Osteocyte (in vitro differentiated cells): Measurements from ENCODE around the gene CD8B2. TPM values are rescaled to one million over a fixed set of nuclear protein-coding genes. Genes with fewer than 3 reads are reported as not detected.
"Not testable (repeated sequence)": the region's sequence is repeated elsewhere in the genome, so short reads cannot be mapped to it uniquely, and the experiment has no call there.

Experiments
- DNase-seq: peaks from one replicate; pipeline ENCODE4 v3.0.0; 2021; ENCODE audit warnings: mixed read lengths; ENCODE audit not compliant: unreplicated experiment; ENCODE audit errors: extremely low spot score
- H3K27ac Mint-ChIP-seq: one replicate; pipeline ENCODE4 v1.8.0; 2021; ENCODE audit warnings: mild to moderate bottlenecking, mixed read lengths; ENCODE audit not compliant: unreplicated experiment
- H3K27me3 Mint-ChIP-seq: one replicate; pipeline ENCODE4 v1.8.0; 2021; ENCODE audit warnings: mixed read lengths; ENCODE audit not compliant: unreplicated experiment
- H3K36me3 Mint-ChIP-seq: one replicate; pipeline ENCODE4 v1.8.0; 2021; ENCODE audit warnings: mixed read lengths; ENCODE audit not compliant: unreplicated experiment
- H3K4me1 Mint-ChIP-seq: one replicate; pipeline ENCODE4 v1.8.0; 2021; ENCODE audit warnings: mixed read lengths; ENCODE audit not compliant: unreplicated experiment
- H3K4me3 Mint-ChIP-seq: one replicate; pipeline ENCODE4 v1.8.0; 2021; ENCODE audit warnings: mild to moderate bottlenecking, moderate library complexity, mixed read lengths; ENCODE audit not compliant: unreplicated experiment
- H3K9me3 Mint-ChIP-seq: one replicate; pipeline ENCODE4 v1.8.0; 2021; ENCODE audit warnings: mixed read lengths; ENCODE audit not compliant: unreplicated experiment
- total RNA-seq: library from RNA; stranded (reverse); gene quantifications from 2 replicates; pipeline ENCODE4 v1.2.1, GENCODE V29; 2021
- TF ChIP-seq, protein P1 (sequence below): fragments of 200-600 bp; sonication (generic); IDR thresholded peaks from 2 replicates; pipeline ENCODE4 v1.5.0; 2021; ENCODE audit warnings: antibody characterized with exemption, mild to moderate bottlenecking, moderate library complexity

Gene CD8B2
- total RNA-seq, 1 donor from 2014 or later, result not detected

DNA sequence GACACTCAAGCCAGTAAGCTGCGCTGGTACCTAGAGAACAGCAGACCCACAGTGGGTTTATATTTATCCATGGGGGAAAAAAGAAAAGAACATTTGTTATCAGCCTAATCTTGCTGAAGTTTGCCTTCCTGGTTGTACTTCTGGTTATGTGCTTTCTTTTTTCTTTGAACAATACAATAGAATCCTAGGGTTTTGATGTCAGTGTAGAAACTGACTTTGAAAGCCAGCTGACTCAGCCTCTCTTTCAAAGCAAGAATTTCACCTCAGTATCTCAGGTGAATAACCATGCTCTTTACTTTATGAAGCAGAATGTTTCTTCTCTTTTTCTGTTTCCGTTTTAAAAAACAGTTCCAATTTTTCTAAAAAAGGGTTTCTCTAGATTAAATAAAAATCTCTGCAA is 78.4 kb downstream of the CD8B2 start:
- Mint-ChIP-seq H3K27me3 (peaks cover 55% of the 10 kb centered on the region), H3K4me3 (no peak overlapping the region), H3K27ac (no peak overlapping the region), H3K36me3 (no peaks in the 10 kb centered on the region), H3K4me1 (no peaks in the 10 kb centered on the region), H3K9me3 (no peaks in the 10 kb centered on the region)
- DNase-seq, result no peak
- TF ChIP-seq, protein P1, sequence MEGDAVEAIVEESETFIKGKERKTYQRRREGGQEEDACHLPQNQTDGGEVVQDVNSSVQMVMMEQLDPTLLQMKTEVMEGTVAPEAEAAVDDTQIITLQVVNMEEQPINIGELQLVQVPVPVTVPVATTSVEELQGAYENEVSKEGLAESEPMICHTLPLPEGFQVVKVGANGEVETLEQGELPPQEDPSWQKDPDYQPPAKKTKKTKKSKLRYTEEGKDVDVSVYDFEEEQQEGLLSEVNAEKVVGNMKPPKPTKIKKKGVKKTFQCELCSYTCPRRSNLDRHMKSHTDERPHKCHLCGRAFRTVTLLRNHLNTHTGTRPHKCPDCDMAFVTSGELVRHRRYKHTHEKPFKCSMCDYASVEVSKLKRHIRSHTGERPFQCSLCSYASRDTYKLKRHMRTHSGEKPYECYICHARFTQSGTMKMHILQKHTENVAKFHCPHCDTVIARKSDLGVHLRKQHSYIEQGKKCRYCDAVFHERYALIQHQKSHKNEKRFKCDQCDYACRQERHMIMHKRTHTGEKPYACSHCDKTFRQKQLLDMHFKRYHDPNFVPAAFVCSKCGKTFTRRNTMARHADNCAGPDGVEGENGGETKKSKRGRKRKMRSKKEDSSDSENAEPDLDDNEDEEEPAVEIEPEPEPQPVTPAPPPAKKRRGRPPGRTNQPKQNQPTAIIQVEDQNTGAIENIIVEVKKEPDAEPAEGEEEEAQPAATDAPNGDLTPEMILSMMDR, result no peak

DNA sequence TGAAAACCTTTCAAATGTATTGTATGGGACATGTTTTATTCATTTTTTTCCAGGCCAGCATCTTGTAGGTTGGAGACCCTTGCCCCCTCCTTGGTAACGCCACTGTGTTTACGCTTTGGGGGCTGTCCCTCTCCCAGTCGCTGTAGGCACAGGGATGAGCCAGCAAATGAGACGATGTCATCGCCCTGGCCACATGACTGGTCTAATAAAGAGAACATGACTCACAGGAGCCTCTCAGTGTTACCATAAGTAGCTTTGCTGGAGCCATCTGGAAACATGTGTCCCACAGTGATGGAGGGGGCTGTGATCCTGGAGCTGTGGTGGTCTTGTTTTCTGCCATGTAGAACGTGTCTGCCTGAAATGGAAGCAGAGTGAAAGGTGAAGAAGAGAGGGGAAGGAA is 78.9 kb downstream of the CD8B2 start:
- Mint-ChIP-seq H3K36me3 (no peaks in the 10 kb centered on the region), H3K4me1 (no peaks in the 10 kb centered on the region)
- DNase-seq, result no peak

GRCh38 chr2:106566484-106566883 is 79.3 kb downstream of the CD8B2 start:
- not testable (repeated sequence) for H3K9me3 Mint-ChIP-seq, H3K4me3 Mint-ChIP-seq, DNase-seq, H3K4me1 Mint-ChIP-seq, H3K27ac Mint-ChIP-seq, H3K36me3 Mint-ChIP-seq
- H3K27me3 Mint-ChIP-seq, result peaks cover 59% of the 10 kb centered on the region

More for the DNA sequence above, 78.9 kb downstream of the CD8B2 start:
- Mint-ChIP-seq H3K4me3 (no peak overlapping the region), H3K27ac (no peak overlapping the region), H3K9me3 (no peaks in the 10 kb centered on the region), H3K27me3 (peaks cover 55% of the 10 kb centered on the region)
- TF ChIP-seq, protein P1, result no peak

DNA sequence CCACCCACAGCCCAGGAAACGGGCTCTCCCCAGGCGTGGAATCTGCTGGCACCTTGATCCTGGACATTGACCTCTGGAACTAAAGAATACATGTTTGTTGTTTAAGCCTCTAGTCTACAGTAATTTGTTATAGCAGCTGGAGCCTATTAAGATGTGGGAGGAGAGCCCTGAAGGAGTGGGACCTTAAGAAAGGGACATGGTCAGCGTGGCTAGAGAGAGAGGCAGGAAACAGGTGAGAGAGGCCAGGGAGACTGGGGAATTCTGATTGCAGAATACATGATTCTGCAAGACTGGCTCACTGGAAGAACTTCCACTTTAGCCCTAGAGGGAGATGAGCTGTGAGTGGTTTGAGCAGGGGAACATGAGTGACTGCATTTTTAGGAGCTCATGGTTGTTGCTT is 83.2 kb downstream of the CD8B2 start:
- peaks cover 51% of the 10 kb centered on the region for H3K27me3 Mint-ChIP-seq
- H3K4me3 Mint-ChIP-seq, result no peak overlapping the region
- H3K36me3 Mint-ChIP-seq, result no peaks in the 10 kb centered on the region
- H3K4me1 Mint-ChIP-seq, result peaks cover 2% of the 10 kb centered on the region
- no peaks in the 10 kb centered on the region for H3K9me3 Mint-ChIP-seq
- TF ChIP-seq, protein P1, result no peak
- H3K27ac Mint-ChIP-seq, result no peak overlapping the region
- DNase-seq, result no peak

Other genes starting within 250 kb of the CD8B2 start
- not detected in 2 replicates for gene RGPD3, start 19.0 kb upstream of the CD8B2 start, total RNA-seq